HG03045 (cell line): ENCODE data around the gene TMEM164.

Experiments
- ATAC-seq: cut with Tn5 transposase; IDR thresholded peaks from one replicate; pipeline ENCODE4 v1.9.1; 2021; ENCODE audit warnings: mild to moderate bottlenecking, moderate library complexity; ENCODE audit not compliant: unreplicated experiment

TMEM164 gene

GRCh38 chrX:110188701-110189558 is 186.0 kb downstream of the TMEM164 start:
- no peak for ATAC-seq

GRCh38 chrX:110192516-110192915 is 189.6 kb downstream of the TMEM164 start:
- ATAC-seq: no peak

GRCh38 chrX:110194977-110195376 is 192.1 kb downstream of the TMEM164 start:
- no peak for ATAC-seq

- ATAC-seq: no peak
These were observed 198.9 kb downstream of the TMEM164 start for GRCh38 chrX:110201799-110202198.

- ATAC-seq: no peak
These were observed 202.1 kb downstream of the TMEM164 start for GRCh38 chrX:110204986-110205385.

GRCh38 chrX:110208092-110208491 is 205.2 kb downstream of the TMEM164 start:
- ATAC-seq: no peak

- no peak for ATAC-seq
These were observed 207.7 kb downstream of the TMEM164 start for GRCh38 chrX:110210417-110211139.

GRCh38 chrX:110211340-110211739 is 208.4 kb downstream of the TMEM164 start:
- ATAC-seq: no peak

GRCh38 chrX:110212299-110212698 is 209.4 kb downstream of the TMEM164 start:
- ATAC-seq: no peak

- ATAC-seq: no peak
These were observed 210.3 kb downstream of the TMEM164 start for GRCh38 chrX:110213183-110213582.

- no peak for ATAC-seq
These were observed 211.8 kb downstream of the TMEM164 start for GRCh38 chrX:110214684-110215083.

- ATAC-seq: no peak
These were observed 212.5 kb downstream of the TMEM164 start for GRCh38 chrX:110215411-110215810.

- ATAC-seq: no peak
These were observed 213.1 kb downstream of the TMEM164 start for GRCh38 chrX:110216027-110216426.

- no peak for ATAC-seq
These were observed 215.7 kb downstream of the TMEM164 start for GRCh38 chrX:110218591-110218990.

GRCh38 chrX:110219920-110220319 is 217.0 kb downstream of the TMEM164 start:
- ATAC-seq: no peak

- no peak for ATAC-seq
These were observed 219.8 kb downstream of the TMEM164 start for GRCh38 chrX:110222497-110223257.

- no peak for ATAC-seq
These were observed 222.2 kb downstream of the TMEM164 start for GRCh38 chrX:110224926-110225617.

- ATAC-seq: no peak
These were observed 224.0 kb downstream of the TMEM164 start for GRCh38 chrX:110226931-110227330.
